Colonic mucosa (tissue), 4 donors: Measurements from ENCODE around the gene CAPN15. TPM values are rescaled to one million over a fixed set of nuclear protein-coding genes. Genes with fewer than 3 reads are reported as not detected.

Experiments
- DNase-seq: peaks from one replicate; pipeline ENCODE4 v3.0.0-alpha.2; 2020
- H3K27ac ChIP-seq: fragments of 200-600 bp; one replicate; pipeline ENCODE4 v1.8.0; 2021
- H3K27me3 ChIP-seq: fragments of 200-600 bp; one replicate; pipeline ENCODE4 v1.8.0; 2021
- H3K36me3 ChIP-seq: fragments of 200-600 bp; one replicate; pipeline ENCODE4 v1.8.0; 2021
- H3K4me1 ChIP-seq: fragments of 200-600 bp; one replicate; pipeline ENCODE4 v1.8.0; 2021; ENCODE audit warnings: mild to moderate bottlenecking
- H3K4me3 ChIP-seq: fragments of 200-600 bp; one replicate; pipeline ENCODE4 v1.8.0; 2021
- H3K9ac ChIP-seq, 2 donors: one replicate each; pipeline ENCODE4 v1.7.0; 2013; ENCODE audit warnings: control low read depth in 2 of 2, low read depth in 2 of 2, low read length in 2 of 2
- H3K9me3 ChIP-seq: fragments of 200-600 bp; one replicate; pipeline ENCODE4 v1.8.0; 2021
- intact Hi-C: fragments of 100-400 bp; cut with DNase I; formaldehyde crosslinking; loops from one replicate; pipeline ENCODE4 v1.14.1; 2022
- total RNA-seq, 2 donors: library from RNA; stranded (reverse); fragmentation: NEBNext Ultra II Directional in 1 of 2; extraction: Animal tissue kit (Norgen Biotek cat#: 25700) in 1 of 2; gene quantifications; one replicate each; pipeline ENCODE4 v1.2.1, GENCODE V29; 2021
- TF ChIP-seq, protein P1 (sequence below): fragments of 200-600 bp; IDR thresholded peaks from one replicate; pipeline ENCODE4 v1.8.0; 2022; ENCODE audit warnings: antibody characterized with exemption, mild to moderate bottlenecking
- donor health status: healthy.
- donor health status: DM: no; HTN: no; CAD: no.
- donor health status: DM: no; HTN: no; CAD: no.

Gene CAPN15
- total RNA-seq, 2 donors from 2014 or later, result 74.6 to 139 TPM

DNA sequence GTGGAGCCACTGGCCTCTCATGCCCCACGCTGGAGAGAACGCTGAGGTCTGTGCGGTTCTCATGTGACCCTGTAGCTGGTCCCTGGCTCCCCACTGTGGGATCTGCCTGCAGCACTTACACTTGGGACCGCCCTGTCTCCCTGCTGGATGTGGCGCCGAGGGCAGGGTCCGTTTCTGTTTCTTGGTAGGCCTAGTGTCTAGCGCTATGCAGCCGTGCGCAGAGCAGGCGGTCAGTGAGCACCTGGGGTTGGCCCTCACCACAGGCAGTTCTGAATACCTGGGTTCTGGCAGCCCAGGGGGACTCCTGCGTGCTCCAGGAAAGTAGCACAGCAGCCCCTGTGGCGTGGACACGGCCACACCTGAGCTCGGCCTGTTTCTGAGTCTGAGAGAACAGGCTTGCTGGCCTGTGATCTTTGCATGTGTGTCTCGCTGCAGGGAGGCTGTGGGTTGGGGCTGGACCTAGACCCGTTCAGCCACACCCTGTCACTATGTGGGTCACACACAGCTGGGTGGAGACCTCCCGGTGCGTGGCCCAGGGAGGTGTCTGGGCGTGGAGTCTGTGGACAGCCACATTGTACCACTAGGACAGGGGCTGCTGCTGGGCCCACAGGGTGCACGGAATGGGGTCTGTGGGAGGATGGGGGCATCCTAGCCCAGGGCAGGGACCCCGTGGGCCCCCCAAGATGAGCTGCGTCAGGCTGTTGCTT is 2.8 kb downstream of the CAPN15 start:
- intact Hi-C loops, result no loop called here
- TF ChIP-seq, protein P1, sequence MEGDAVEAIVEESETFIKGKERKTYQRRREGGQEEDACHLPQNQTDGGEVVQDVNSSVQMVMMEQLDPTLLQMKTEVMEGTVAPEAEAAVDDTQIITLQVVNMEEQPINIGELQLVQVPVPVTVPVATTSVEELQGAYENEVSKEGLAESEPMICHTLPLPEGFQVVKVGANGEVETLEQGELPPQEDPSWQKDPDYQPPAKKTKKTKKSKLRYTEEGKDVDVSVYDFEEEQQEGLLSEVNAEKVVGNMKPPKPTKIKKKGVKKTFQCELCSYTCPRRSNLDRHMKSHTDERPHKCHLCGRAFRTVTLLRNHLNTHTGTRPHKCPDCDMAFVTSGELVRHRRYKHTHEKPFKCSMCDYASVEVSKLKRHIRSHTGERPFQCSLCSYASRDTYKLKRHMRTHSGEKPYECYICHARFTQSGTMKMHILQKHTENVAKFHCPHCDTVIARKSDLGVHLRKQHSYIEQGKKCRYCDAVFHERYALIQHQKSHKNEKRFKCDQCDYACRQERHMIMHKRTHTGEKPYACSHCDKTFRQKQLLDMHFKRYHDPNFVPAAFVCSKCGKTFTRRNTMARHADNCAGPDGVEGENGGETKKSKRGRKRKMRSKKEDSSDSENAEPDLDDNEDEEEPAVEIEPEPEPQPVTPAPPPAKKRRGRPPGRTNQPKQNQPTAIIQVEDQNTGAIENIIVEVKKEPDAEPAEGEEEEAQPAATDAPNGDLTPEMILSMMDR, result no peak
- H3K27ac ChIP-seq, result peak overlapping the region; percentile 74
- H3K27me3 ChIP-seq, result no peaks in the 10 kb centered on the region
- H3K36me3 ChIP-seq, result no peaks in the 10 kb centered on the region
- H3K9me3 ChIP-seq, result no peaks in the 10 kb centered on the region
- no peak for DNase-seq
- H3K9ac ChIP-seq, result peak overlapping the region in 1 of 2 donors; percentile 97
- peaks cover 33% of the 10 kb centered on the region for H3K4me1 ChIP-seq
- H3K4me3 ChIP-seq, result no peak overlapping the region

DNA sequence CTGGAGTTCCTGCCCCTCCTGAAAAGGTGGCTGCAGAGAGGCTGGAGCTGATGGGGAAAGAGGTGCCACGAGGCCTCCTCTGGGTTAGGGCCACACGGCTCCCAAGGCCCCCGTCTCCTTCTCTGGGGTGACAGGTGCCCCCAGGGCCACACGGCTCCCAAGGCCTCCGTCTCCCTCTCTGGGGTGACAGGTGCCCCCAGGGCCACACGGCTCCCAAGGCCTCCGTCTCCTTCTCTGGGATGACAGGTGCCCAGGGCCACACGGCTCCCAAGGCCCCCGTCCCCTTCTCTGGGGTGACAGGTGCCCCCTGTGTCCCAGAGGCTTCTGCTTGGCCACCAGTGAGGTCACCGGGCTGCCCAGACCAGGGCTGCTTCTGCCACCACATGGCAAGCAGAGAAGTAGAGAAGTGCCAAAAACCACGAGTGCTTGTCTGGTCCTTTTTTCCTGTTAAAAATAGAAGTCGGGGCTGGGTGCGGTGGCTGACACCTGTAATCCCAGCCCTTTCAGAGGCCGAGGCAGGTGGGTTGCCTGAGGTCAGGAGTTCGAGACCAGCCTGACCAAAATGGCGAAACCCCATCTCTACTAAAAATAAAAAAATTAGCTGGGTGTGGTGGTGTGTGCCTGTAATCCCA is 4.1 kb downstream of the CAPN15 start:
- Histone ChIP-seq H3K4me3 (no peak overlapping the region), H3K9ac (no peak overlapping the region), H3K9me3 (no peaks in the 10 kb centered on the region), H3K27ac (no peak overlapping the region), H3K4me1 (peaks cover 20% of the 10 kb centered on the region), H3K36me3 (no peaks in the 10 kb centered on the region), H3K27me3 (no peaks in the 10 kb centered on the region)
- DNase-seq, result no peak
- intact Hi-C loops, result no loop called here
- TF ChIP-seq, protein P1, result no peak

DNA sequence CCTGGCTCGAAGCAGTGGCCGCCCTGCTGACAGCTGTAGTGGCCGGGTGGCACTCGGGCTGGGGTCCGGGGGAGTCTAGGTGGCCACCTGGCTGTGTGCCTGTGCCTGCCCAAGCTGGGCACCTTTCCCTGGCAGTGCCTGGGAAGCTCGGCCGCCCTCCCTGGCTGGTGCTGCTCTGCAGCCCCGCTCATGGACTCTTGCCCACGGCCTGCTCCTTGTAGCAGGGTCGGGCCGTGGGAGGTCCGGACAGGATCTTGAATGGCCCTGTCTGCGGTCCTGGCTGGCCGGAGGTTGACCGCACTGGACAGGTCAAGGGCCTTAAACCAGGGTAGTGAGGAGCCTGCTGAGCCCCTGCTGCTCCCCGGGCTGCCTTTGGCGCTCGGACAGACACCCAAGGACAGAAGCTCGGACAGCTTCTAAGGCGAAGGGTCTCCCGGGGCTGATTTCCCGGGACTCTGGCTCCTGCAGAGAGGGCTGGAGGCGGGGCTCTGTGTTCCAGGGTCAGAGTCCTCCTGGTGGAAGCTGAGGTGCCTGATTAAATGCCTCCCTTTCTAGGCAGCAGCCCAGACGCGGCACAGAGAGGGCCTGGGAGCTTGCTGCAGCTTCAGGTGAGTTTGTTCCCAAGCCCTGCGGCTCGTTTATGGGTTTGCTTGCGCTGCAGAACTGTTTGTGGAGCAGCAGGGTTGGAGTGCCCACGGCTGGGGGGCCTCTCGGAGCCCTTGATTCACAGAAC is 6.0 kb downstream of the CAPN15 start:
- H3K27me3 ChIP-seq, result no peaks in the 10 kb centered on the region
- H3K4me1 ChIP-seq, result peaks cover 18% of the 10 kb centered on the region
- peak overlapping the region; percentile 23 for H3K4me3 ChIP-seq
- H3K27ac ChIP-seq, result peak overlapping the region; percentile 86
- no peaks in the 10 kb centered on the region for H3K36me3 ChIP-seq
- DNase-seq, result peak; percentile 89
- H3K9me3 ChIP-seq, result no peaks in the 10 kb centered on the region
- intact Hi-C loops, result no loop called here
- TF ChIP-seq, protein P1, result no peak
- peak overlapping the region; percentile 72 to 84 for H3K9ac ChIP-seq

DNA sequence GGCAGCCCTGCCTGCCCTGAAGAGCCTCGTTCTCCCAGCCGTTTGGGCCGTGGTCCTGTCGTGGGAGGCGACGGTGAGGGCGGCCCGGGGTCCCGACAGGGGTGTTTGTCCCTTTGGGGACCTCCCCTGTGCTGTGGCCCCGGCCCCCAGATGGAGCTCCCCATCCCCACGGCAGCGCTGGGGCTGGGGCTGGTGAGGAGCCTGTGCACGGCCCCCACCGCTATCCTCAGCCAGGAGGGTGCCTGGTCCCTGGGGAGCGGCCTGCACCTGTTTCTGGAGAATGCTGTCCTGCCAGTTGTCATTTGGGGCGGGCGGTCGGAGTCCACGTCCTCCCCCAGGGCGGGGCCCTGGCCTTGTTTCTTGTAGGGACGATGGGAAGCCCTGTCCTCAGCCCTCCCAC is 6.6 kb downstream of the CAPN15 start:
- intact Hi-C loops, result no loop called here
- Histone ChIP-seq H3K27ac (peak overlapping the region; percentile 86), H3K4me3 (peak overlapping the region; percentile 23), H3K36me3 (no peaks in the 10 kb centered on the region), H3K4me1 (peaks cover 17% of the 10 kb centered on the region), H3K9me3 (no peaks in the 10 kb centered on the region), H3K27me3 (no peaks in the 10 kb centered on the region), H3K9ac (peak overlapping the region; percentile 72 to 84)
- DNase-seq, result peak; percentile 93
- TF ChIP-seq, protein P1, result no peak

DNA sequence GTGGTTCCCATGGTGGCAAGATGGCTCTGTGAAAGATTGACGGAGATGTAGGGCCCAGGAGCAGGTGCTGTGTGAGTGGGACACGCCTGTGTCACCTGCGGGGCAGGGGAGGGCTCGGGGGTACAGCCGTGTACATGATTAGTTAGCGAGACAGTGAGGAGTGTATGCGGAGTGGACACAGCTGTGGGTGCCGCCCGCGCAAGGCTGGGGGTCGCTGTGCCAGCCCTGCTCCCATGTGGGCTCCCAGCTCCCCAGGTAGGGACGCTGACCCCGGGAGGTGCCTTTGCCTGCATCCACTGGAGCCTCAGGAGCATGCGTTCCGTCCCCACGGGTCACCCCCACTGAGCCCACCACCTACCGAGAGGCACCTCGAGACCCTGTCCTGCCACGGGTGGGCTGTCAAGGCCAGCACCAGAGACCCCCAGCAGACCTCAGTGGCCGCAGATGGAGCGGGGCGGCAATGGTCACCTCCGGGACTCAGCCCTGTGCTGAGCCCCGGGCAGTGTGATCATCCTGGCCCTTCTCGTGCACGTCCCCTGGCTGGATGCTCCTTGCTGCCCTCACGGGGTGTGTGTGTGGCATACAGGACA is 7.4 kb downstream of the CAPN15 start:
- Histone ChIP-seq H3K9ac (peak overlapping the region; percentile 57 to 84), H3K36me3 (no peaks in the 10 kb centered on the region), H3K9me3 (no peaks in the 10 kb centered on the region), H3K27me3 (no peaks in the 10 kb centered on the region), H3K4me3 (peak overlapping the region; percentile 23), H3K4me1 (peaks cover 10% of the 10 kb centered on the region), H3K27ac (peak overlapping the region; percentile 86)
- TF ChIP-seq, protein P1, result no peak
- DNase-seq, result no peak
- intact Hi-C loops, result no loop called here
